HepG2 (cell line): ENCODE measurements around the gene ETFB. TPM values are rescaled to one million over a fixed set of nuclear protein-coding genes. Genes with fewer than 3 reads are reported as not detected.

ENCODE experiments used
- ATAC-seq: fragments of 200-7000 bp; cut with Tn5 transposase; 3 replicates; pipeline ENCODE4 v1.9.1; 2020; ENCODE audit warnings: mild to moderate bottlenecking, moderate library complexity
- BruUV-seq: library from RNA; stranded (reverse); fragments of 400-500 nt; replicated peaks from 2 replicates; lab custom pipeline; 2021; lab: Mats Ljungman, UMichigan
- CTCF ChIA-PET: fragments of 300-600 bp; formaldehyde crosslinking; extraction: SDS; loops from one replicate; lab custom pipeline; 2021; ENCODE audit warnings: low total read pairs, inconsistent platforms, low intra/inter-chr PET ratio; lab: Yijun Ruan, JAX
- POLR2A ChIA-PET: fragments of 350-600 bp; sonication (Branson Sonifier 250); formaldehyde crosslinking; loops from one replicate; lab custom pipeline; 2020; ENCODE audit warnings: antibody characterized with exemption, inconsistent platforms; lab: Yijun Ruan, JAX
- DNase-seq: peaks from one replicate; pipeline ENCODE4 v3.0.0-alpha.2; 2015; ENCODE audit warnings: low spot score
- FAIRE-seq: peaks from 3 replicates; lab custom pipeline; 2011; peaks lifted over from hg19 to GRCh38; lab: Jason Lieb, UNC
- H2AFZ ChIP-seq: one replicate; pipeline ENCODE4 v1.6.1; 2011; ENCODE audit warnings: low read length, inconsistent platforms
- H3K27ac ChIP-seq: fragments of 300-600 bp; 3 replicates; pipeline ENCODE4 v1.8.0; 2011; ENCODE audit warnings: mixed run types, mild to moderate bottlenecking, mixed read lengths, low read length, inconsistent platforms; ENCODE audit not compliant: insufficient read depth; ENCODE audit errors: extremely low read length
- H3K27me3 ChIP-seq, 2 experiments: fragments of 200-600 bp in 1 of 2; 2 replicates in 1 of 2; 3 replicates in 1 of 2; pipeline versions ENCODE4 v1.6.0 to v1.8.0; 2011; ENCODE audit warnings: low read length in 2 of 2, mild to moderate bottlenecking in 2 of 2, moderate library complexity in 2 of 2, inconsistent platforms in 1 of 2; ENCODE audit not compliant: insufficient read depth in 2 of 2, control insufficient read depth in 1 of 2
- H3K36me3 ChIP-seq, 2 experiments: fragments of 200-600 bp in 1 of 2; replicated peaks in 1 of 2; 2 replicates in 1 of 2; 3 replicates in 1 of 2; pipeline versions ENCODE4 v1.5.1 to v1.8.0; 2011; ENCODE audit warnings: low read length in 2 of 2, inconsistent platforms in 1 of 2; ENCODE audit not compliant: insufficient read depth in 2 of 2, control insufficient read depth in 1 of 2
- H3K4me1 ChIP-seq: 2 replicates; pipeline ENCODE4 v1.5.1; 2012; ENCODE audit warnings: low read length, inconsistent platforms; ENCODE audit not compliant: insufficient read depth
- H3K4me2 ChIP-seq: 2 replicates; pipeline ENCODE4 v1.6.0; 2011; ENCODE audit warnings: low read depth, low read length, inconsistent platforms
- H3K4me3 ChIP-seq, 3 experiments: fragments of 200-600 bp in 1 of 3; sonication (generic), shearing (Covaris generic) in 1 of 3; replicated peaks in 1 of 3; 2 replicates each; pipeline ENCODE4 v1.5.1; 2011 to 2016; ENCODE audit warnings: low read length in 3 of 3, inconsistent platforms in 2 of 3, low read depth in 2 of 3, mild to moderate bottlenecking in 2 of 3, control low read depth in 1 of 3, mixed read lengths in 1 of 3; ENCODE audit not compliant: insufficient read depth in 1 of 3
- H3K79me2 ChIP-seq: one replicate; pipeline ENCODE4 v1.6.1; 2011; ENCODE audit warnings: low read length, inconsistent platforms; ENCODE audit not compliant: insufficient read depth
- H3K9ac ChIP-seq: 2 replicates; pipeline ENCODE4 v1.6.0; 2011; ENCODE audit warnings: mild to moderate bottlenecking, low read depth, low read length, inconsistent platforms; ENCODE audit not compliant: insufficient read depth
- H3K9me3 ChIP-seq: 2 replicates; pipeline ENCODE4 v1.5.1; 2012; ENCODE audit warnings: mild to moderate bottlenecking, low read length
- H4K20me1 ChIP-seq: 2 replicates; pipeline ENCODE4 v1.6.0; 2011; ENCODE audit warnings: inconsistent platforms, mild to moderate bottlenecking, low read length, moderate library complexity; ENCODE audit not compliant: insufficient read depth
- BCL6 ChIP-seq: IDR thresholded peaks from 2 replicates; pipeline ENCODE4 v1.6.1; 2016; ENCODE audit warnings: missing genetic modification reagents, missing compliant biosample characterization
- FOSL1 ChIP-seq: sonication (generic); formaldehyde crosslinking; IDR thresholded peaks from 2 replicates; pipeline ENCODE4 v1.9.0; 2021; ENCODE audit warnings: missing genetic modification reagents, borderline replicate concordance
- FOXO4 ChIP-seq: sonication (generic); formaldehyde crosslinking; conservative IDR thresholded peaks from 2 replicates; pipeline ENCODE4 v1.8.1; 2023; ENCODE audit warnings: missing genetic modification reagents
- HOXD1 ChIP-seq: sonication (generic); formaldehyde crosslinking; IDR thresholded peaks from 2 replicates; pipeline ENCODE4 v1.5.0; 2020; ENCODE audit warnings: missing genetic modification reagents
- IKZF1 ChIP-seq: fragments of 450-650 bp; IDR thresholded peaks from 2 replicates; pipeline ENCODE4 v1.7.1; 2016
- PCBP2 ChIP-seq: fragments of 200-400 bp; formaldehyde crosslinking; optimal IDR thresholded peaks from 2 replicates; pipeline ENCODE3; 2018; ENCODE audit warnings: low read length, low read depth; ENCODE audit not compliant: poor library complexity, severe bottlenecking
- SOX5 ChIP-seq: IDR thresholded peaks from 2 replicates; pipeline ENCODE4 v1.6.1; 2016; ENCODE audit warnings: borderline replicate concordance
- TAF1 ChIP-seq: sonication (generic); formaldehyde crosslinking; IDR thresholded peaks from 2 replicates; pipeline ENCODE4 v1.4.0; 2020; ENCODE audit warnings: missing genetic modification reagents
- XBP1 ChIP-seq: sonication (generic); formaldehyde crosslinking; IDR thresholded peaks from 2 replicates; pipeline ENCODE4 v1.5.0; 2020; ENCODE audit warnings: missing genetic modification reagents
- ZBTB7A ChIP-seq: sonication (generic); formaldehyde crosslinking; IDR thresholded peaks from 2 replicates; pipeline ENCODE4 v1.8.0; 2022; ENCODE audit warnings: mild to moderate bottlenecking, missing genetic modification reagents
- ZC3H13 ChIP-seq: sonication (generic); formaldehyde crosslinking; IDR thresholded peaks from 2 replicates; pipeline ENCODE4 v1.8.1; 2023; ENCODE audit warnings: mild to moderate bottlenecking, missing genetic modification reagents, moderate library complexity
- ZSCAN5A ChIP-seq: sonication (generic); formaldehyde crosslinking; IDR thresholded peaks from 2 replicates; pipeline ENCODE4 v1.8.0; 2022; ENCODE audit warnings: mild to moderate bottlenecking, missing genetic modification reagents, borderline replicate concordance
- WGBS: methylation state at CpG from one replicate; pipeline ENCODE4 v1.1.6; 2017; ENCODE audit warnings: low lambda C conversion rate; 5-methylcytosine and 5-hydroxymethylcytosine counted together
- in situ Hi-C: cut with HindIII; loops from 2 replicates; pipeline ENCODE4 v1.10.0; 2017; ENCODE audit warnings: low pct_unique_long_range_greater_than_20kb; ENCODE audit not compliant: extremely low pct_ligation_motif_present
- intact Hi-C: fragments of 100-400 bp; cut with micrococcal nuclease; formaldehyde crosslinking; loops from one replicate; pipeline ENCODE4 v1.10.0; 2022; ENCODE audit not compliant: unreplicated experiment
- polyA plus RNA-seq, 8 experiments: library from polyadenylated mRNA; depleted of rRNA in 3 of 8; stranded (reverse) in 7 of 8; unstranded in 1 of 8; fragments of >200 nt; fragmentation: Illumina TruSeq in 4 of 8; extraction: Trizol in 4 of 8; gene quantifications; 2 replicates each; pipeline versions ENCODE4 v1.2.1 to v1.2.3, GENCODE V29; 2011 to 2016; ENCODE audit warnings: low read depth in 4 of 8, missing spikeins in 1 of 8, mixed read lengths in 1 of 8; ENCODE audit not compliant: insufficient read depth in 1 of 8
- total RNA-seq, 5 experiments: library from RNA; depleted of rRNA; stranded (reverse); fragments of >200 nt; fragmentation: Illumina TruSeq; extraction: Trizol; gene quantifications; 2 replicates each; pipeline ENCODE4 v1.2.3, GENCODE V29; 2016; ENCODE audit warnings: low read depth in 1 of 5
- TF ChIP-seq, protein P1 (sequence below): sonication (generic); formaldehyde crosslinking; IDR thresholded peaks from 2 replicates; pipeline ENCODE4 v1.4.0; 2020; ENCODE audit warnings: missing genetic modification reagents

ETFB gene
- total and polyA plus RNA-seq, 2 of the 13 experiments (the other 11 are each of a cell fraction or from before 2014, with no cell fraction given) = 678 to 1,314 TPM

GRCh38 chr19:51380379-51380778 lies 14.2 kb upstream of the ETFB start:
- ATAC-seq = no peak
- POLR2A ChIA-PET = interaction anchor here (1.3 kb wide), 1 partner anchor 8 kb away, joined by 7 read pairs; the partner anchor contains the start of gene LIM2
- no peak for TF ChIP-seq IKZF1
- no peak for TF ChIP-seq HOXD1 (CRISPR knock-in tag)
- TF ChIP-seq, all 625 proteins: peak for 0
- Histone ChIP-seq H3K27ac (no peak overlapping the region), H4K20me1 (no peaks in the 10 kb centered on the region), H3K4me1 (peaks cover 12% of the 10 kb centered on the region; the same call in 1 of the 2 replicates), H3K4me3 (no peak overlapping the region), H3K36me3 (no peaks in the 10 kb centered on the region), H3K79me2 (no peaks in the 10 kb centered on the region), H3K27me3 (peaks cover 2 to 3% of the 10 kb centered on the region in 2 experiments; a peak in 1 of 5 replicates), H2AFZ (no peak overlapping the region), H3K9ac (no peak overlapping the region), H3K4me2 (no peak overlapping the region), H3K9me3 (peaks cover 5% of the 10 kb centered on the region)
- BruUV-seq = no TSS peak
- CTCF ChIA-PET = no interaction called here
- no peak for FAIRE-seq
- intact Hi-C loops (no loop called here), in situ Hi-C loops (no loop called here)
- WGBS = 86% methylated on average over 9 of the region's 9 CpGs
- no peak for DNase-seq

GRCh38 chr19:51377422-51377821 lies 11.2 kb upstream of the ETFB start:
- Histone ChIP-seq H3K9me3 (peaks cover 5% of the 10 kb centered on the region), H3K36me3 (no peaks in the 10 kb centered on the region), H2AFZ (no peak overlapping the region), H3K4me2 (no peak overlapping the region), H3K9ac (no peak overlapping the region), H3K27me3 (peaks cover 0 to 13% of the 10 kb centered on the region in 2 experiments; a peak in 2 of 5 replicates), H3K27ac (no peak overlapping the region), H3K4me3 (no peak overlapping the region), H3K79me2 (no peaks in the 10 kb centered on the region), H3K4me1 (peaks cover 20% of the 10 kb centered on the region), H4K20me1 (no peaks in the 10 kb centered on the region)
- in situ Hi-C loops (no loop called here), intact Hi-C loops (no loop called here)
- FAIRE-seq (no peak), DNase-seq (no peak), ATAC-seq (no peak)
- ChIA-PET CTCF (no interaction called here), POLR2A (interaction anchor here (1.8 kb wide), 1 partner anchor 10 kb away, joined by 8 read pairs; no protein-coding TSS in a partner anchor)
- no TSS peak for BruUV-seq
- 73% methylated on average over 2 of the region's 2 CpGs for WGBS
- TF ChIP-seq ZBTB7A (CRISPR knock-in tag) = no peak
- TF ChIP-seq XBP1 (CRISPR knock-in tag) = no peak
- TF ChIP-seq, protein P1, sequence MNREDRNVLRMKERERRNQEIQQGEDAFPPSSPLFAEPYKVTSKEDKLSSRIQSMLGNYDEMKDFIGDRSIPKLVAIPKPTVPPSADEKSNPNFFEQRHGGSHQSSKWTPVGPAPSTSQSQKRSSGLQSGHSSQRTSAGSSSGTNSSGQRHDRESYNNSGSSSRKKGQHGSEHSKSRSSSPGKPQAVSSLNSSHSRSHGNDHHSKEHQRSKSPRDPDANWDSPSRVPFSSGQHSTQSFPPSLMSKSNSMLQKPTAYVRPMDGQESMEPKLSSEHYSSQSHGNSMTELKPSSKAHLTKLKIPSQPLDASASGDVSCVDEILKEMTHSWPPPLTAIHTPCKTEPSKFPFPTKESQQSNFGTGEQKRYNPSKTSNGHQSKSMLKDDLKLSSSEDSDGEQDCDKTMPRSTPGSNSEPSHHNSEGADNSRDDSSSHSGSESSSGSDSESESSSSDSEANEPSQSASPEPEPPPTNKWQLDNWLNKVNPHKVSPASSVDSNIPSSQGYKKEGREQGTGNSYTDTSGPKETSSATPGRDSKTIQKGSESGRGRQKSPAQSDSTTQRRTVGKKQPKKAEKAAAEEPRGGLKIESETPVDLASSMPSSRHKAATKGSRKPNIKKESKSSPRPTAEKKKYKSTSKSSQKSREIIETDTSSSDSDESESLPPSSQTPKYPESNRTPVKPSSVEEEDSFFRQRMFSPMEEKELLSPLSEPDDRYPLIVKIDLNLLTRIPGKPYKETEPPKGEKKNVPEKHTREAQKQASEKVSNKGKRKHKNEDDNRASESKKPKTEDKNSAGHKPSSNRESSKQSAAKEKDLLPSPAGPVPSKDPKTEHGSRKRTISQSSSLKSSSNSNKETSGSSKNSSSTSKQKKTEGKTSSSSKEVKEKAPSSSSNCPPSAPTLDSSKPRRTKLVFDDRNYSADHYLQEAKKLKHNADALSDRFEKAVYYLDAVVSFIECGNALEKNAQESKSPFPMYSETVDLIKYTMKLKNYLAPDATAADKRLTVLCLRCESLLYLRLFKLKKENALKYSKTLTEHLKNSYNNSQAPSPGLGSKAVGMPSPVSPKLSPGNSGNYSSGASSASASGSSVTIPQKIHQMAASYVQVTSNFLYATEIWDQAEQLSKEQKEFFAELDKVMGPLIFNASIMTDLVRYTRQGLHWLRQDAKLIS (CRISPR knock-in tag) = no peak
- TF ChIP-seq FOXO4 = no peak
- no peak for TF ChIP-seq PCBP2
- TF ChIP-seq SOX5 (CRISPR knock-in tag) = no peak
- no peak for TF ChIP-seq ZC3H13 (CRISPR knock-in tag)
- no peak for TF ChIP-seq ZSCAN5A (CRISPR knock-in tag)
- TF ChIP-seq TAF1 (CRISPR knock-in tag) = no peak
- no peak for TF ChIP-seq FOSL1 (CRISPR knock-in tag)
- no peak for TF ChIP-seq BCL6 (CRISPR knock-in tag)
